ENCODE measurements around the gene EYS.

EYS gene

DNA sequence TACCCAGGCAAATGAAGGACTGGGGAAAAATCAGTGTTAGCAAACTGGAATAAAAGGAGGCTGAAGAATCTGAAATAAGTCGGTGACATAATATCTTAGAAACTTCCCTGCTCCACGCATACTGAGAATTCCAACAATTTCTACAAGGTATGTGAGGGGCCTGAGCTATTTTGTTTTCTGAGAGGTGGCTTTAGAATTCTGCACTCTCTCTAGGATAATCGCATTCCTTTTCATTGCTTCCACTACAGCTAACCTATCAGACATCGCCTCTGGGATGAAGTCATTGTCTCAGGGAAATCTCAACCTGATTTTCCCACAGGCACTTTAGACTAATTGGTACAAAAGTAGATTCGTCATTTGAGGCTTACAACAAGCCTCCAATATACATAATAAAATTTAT is 1330.6 kb downstream of the EYS start:
- H3K9ac ChIP-seq (ENCODE audit: low read length): no peak overlapping the region
- H3K18ac ChIP-seq (ENCODE audit: low read depth in 1 of 2, low read length in 2 of 2): no peak overlapping the region
- peak overlapping the region; percentile 41 for H3K27ac ChIP-seq (ENCODE audit: low read length, poor library complexity, severe bottlenecking)
- H3K4me1 ChIP-seq (ENCODE audit: control insufficient read depth, insufficient read depth, low read depth, low read length): no peaks in the 10 kb centered on the region
- H2AK5ac ChIP-seq (ENCODE audit: low read length, severe bottlenecking): no peak overlapping the region
- no peak overlapping the region for H2AFZ ChIP-seq (ENCODE audit: low read depth, low read length)
- no peak overlapping the region for H2BK15ac ChIP-seq (ENCODE audit: low read depth, poor library complexity, severe bottlenecking)
- 72% methylated on average over 2 of the region's 5 CpGs for WGBS
- DNase-seq: no peak
- H2BK5ac ChIP-seq (ENCODE audit: low read depth, low read length, poor library complexity, severe bottlenecking): no peak overlapping the region
- H2BK120ac ChIP-seq (ENCODE audit: low read depth, low read length): no peak overlapping the region
- H4K8ac ChIP-seq (ENCODE audit: low read length): no peak overlapping the region
- H3K9me3 ChIP-seq (ENCODE audit: control insufficient read depth, low read length): peaks cover 17% of the 10 kb centered on the region
- H3K4me2 ChIP-seq (ENCODE audit: low read length, poor library complexity, severe bottlenecking): no peak overlapping the region
- H3K4ac ChIP-seq (ENCODE audit: low read depth in 1 of 2, low read length in 2 of 2): no peak overlapping the region
- H2BK12ac ChIP-seq (ENCODE audit: low read length in 2 of 2): no peak overlapping the region
- no peaks in the 10 kb centered on the region for H3K36me3 ChIP-seq (ENCODE audit: control insufficient read depth in 1 of 2, insufficient read depth in 2 of 2, low read depth in 1 of 2, low read length in 2 of 2)
- no peak overlapping the region for H3K4me3 ChIP-seq (ENCODE audit: insufficient read depth in 1 of 2, low read depth in 1 of 2, low read length in 2 of 2)
- H3K79me1 ChIP-seq (replicated peaks; ENCODE audit: low read length, poor library complexity, severe bottlenecking): no peaks in the 10 kb centered on the region
- no peak overlapping the region for H3K14ac ChIP-seq (ENCODE audit: low read length in 2 of 2)
- H4K91ac ChIP-seq (ENCODE audit: low read length): no peak overlapping the region
- H3K23ac ChIP-seq (ENCODE audit: low read length in 2 of 2): no peak overlapping the region
- no peaks in the 10 kb centered on the region for H3K27me3 ChIP-seq (ENCODE audit: control insufficient read depth in 1 of 2, insufficient read depth in 1 of 2, low read length in 2 of 2)

GRCh38 chr6:64357430-64357829 is 1349.6 kb downstream of the EYS start:
- Histone ChIP-seq H2BK5ac (ENCODE audit: low read depth, low read length, poor library complexity, severe bottlenecking) (no peak overlapping the region), H2BK15ac (ENCODE audit: low read depth, poor library complexity, severe bottlenecking) (no peak overlapping the region), H3K23ac (ENCODE audit: low read length in 2 of 2) (no peak overlapping the region), H3K14ac (ENCODE audit: low read length in 2 of 2) (no peak overlapping the region), H3K36me3 (ENCODE audit: control insufficient read depth in 1 of 2, insufficient read depth in 2 of 2, low read depth in 1 of 2, low read length in 2 of 2) (no peaks in the 10 kb centered on the region), H3K4me2 (ENCODE audit: low read length, poor library complexity, severe bottlenecking) (no peak overlapping the region), H2AK5ac (ENCODE audit: low read length, severe bottlenecking) (no peak overlapping the region), H2AFZ (ENCODE audit: low read depth, low read length) (no peak overlapping the region), H3K27ac (ENCODE audit: low read length, poor library complexity, severe bottlenecking) (no peak overlapping the region), H3K18ac (ENCODE audit: low read depth in 1 of 2, low read length in 2 of 2) (no peak overlapping the region), H2BK120ac (ENCODE audit: low read depth, low read length) (no peak overlapping the region), H4K91ac (ENCODE audit: low read length) (no peak overlapping the region), H2BK12ac (ENCODE audit: low read length in 2 of 2) (no peak overlapping the region), H4K8ac (ENCODE audit: low read length) (no peak overlapping the region), H3K27me3 (ENCODE audit: control insufficient read depth in 1 of 2, insufficient read depth in 1 of 2, low read length in 2 of 2) (no peaks in the 10 kb centered on the region), H3K4me1 (ENCODE audit: control insufficient read depth, insufficient read depth, low read depth, low read length) (no peaks in the 10 kb centered on the region), H3K9ac (ENCODE audit: low read length) (no peak overlapping the region), H3K4ac (ENCODE audit: low read depth in 1 of 2, low read length in 2 of 2) (no peak overlapping the region), H3K9me3 (ENCODE audit: control insufficient read depth, low read length) (no peaks in the 10 kb centered on the region), H3K4me3 (ENCODE audit: insufficient read depth in 1 of 2, low read depth in 1 of 2, low read length in 2 of 2) (no peak overlapping the region), H3K79me1 (replicated peaks; ENCODE audit: low read length, poor library complexity, severe bottlenecking) (no peaks in the 10 kb centered on the region)
- WGBS: 46% methylated on average over 1 of the region's 1 CpG
- DNase-seq: peak; percentile 9

GRCh38 chr6:64347411-64347810 is 1359.6 kb downstream of the EYS start:
- Histone ChIP-seq H4K91ac (ENCODE audit: low read length) (no peak overlapping the region), H2BK5ac (ENCODE audit: low read depth, low read length, poor library complexity, severe bottlenecking) (no peak overlapping the region), H4K8ac (ENCODE audit: low read length) (no peak overlapping the region), H2BK12ac (ENCODE audit: low read length in 2 of 2) (no peak overlapping the region), H2BK15ac (ENCODE audit: low read depth, poor library complexity, severe bottlenecking) (no peak overlapping the region), H3K18ac (ENCODE audit: low read depth in 1 of 2, low read length in 2 of 2) (no peak overlapping the region), H3K14ac (ENCODE audit: low read length in 2 of 2) (no peak overlapping the region), H2AFZ (ENCODE audit: low read depth, low read length) (no peak overlapping the region), H2AK5ac (ENCODE audit: low read length, severe bottlenecking) (no peak overlapping the region), H3K4me1 (ENCODE audit: control insufficient read depth, insufficient read depth, low read depth, low read length) (no peaks in the 10 kb centered on the region), H3K23ac (ENCODE audit: low read length in 2 of 2) (no peak overlapping the region), H3K4me3 (ENCODE audit: insufficient read depth in 1 of 2, low read depth in 1 of 2, low read length in 2 of 2) (no peak overlapping the region), H3K4me2 (ENCODE audit: low read length, poor library complexity, severe bottlenecking) (no peak overlapping the region), H3K9me3 (ENCODE audit: control insufficient read depth, low read length) (no peaks in the 10 kb centered on the region), H3K27me3 (ENCODE audit: control insufficient read depth in 1 of 2, insufficient read depth in 1 of 2, low read length in 2 of 2) (no peaks in the 10 kb centered on the region), H3K36me3 (ENCODE audit: control insufficient read depth in 1 of 2, insufficient read depth in 2 of 2, low read depth in 1 of 2, low read length in 2 of 2) (no peaks in the 10 kb centered on the region), H3K27ac (ENCODE audit: low read length, poor library complexity, severe bottlenecking) (no peak overlapping the region), H2BK120ac (ENCODE audit: low read depth, low read length) (no peak overlapping the region), H3K79me1 (replicated peaks; ENCODE audit: low read length, poor library complexity, severe bottlenecking) (no peaks in the 10 kb centered on the region), H3K4ac (ENCODE audit: low read depth in 1 of 2, low read length in 2 of 2) (no peak overlapping the region), H3K9ac (ENCODE audit: low read length) (no peak overlapping the region)
- WGBS: 92% methylated on average over 1 of the region's 1 CpG
- DNase-seq: no peak

- no peak overlapping the region for H3K4me2 ChIP-seq (ENCODE audit: low read length, poor library complexity, severe bottlenecking)
- H3K4me3 ChIP-seq (ENCODE audit: insufficient read depth in 1 of 2, low read depth in 1 of 2, low read length in 2 of 2): no peak overlapping the region
- no peak overlapping the region for H3K14ac ChIP-seq (ENCODE audit: low read length in 2 of 2)
- H4K8ac ChIP-seq (ENCODE audit: low read length): no peak overlapping the region
- H3K27me3 ChIP-seq (ENCODE audit: control insufficient read depth in 1 of 2, insufficient read depth in 1 of 2, low read length in 2 of 2): no peaks in the 10 kb centered on the region
- no peak overlapping the region for H2BK12ac ChIP-seq (ENCODE audit: low read length in 2 of 2)
- no peak overlapping the region for H2AFZ ChIP-seq (ENCODE audit: low read depth, low read length)
- no peak overlapping the region for H3K23ac ChIP-seq (ENCODE audit: low read length in 2 of 2)
- H2BK15ac ChIP-seq (ENCODE audit: low read depth, poor library complexity, severe bottlenecking): no peak overlapping the region
- H3K36me3 ChIP-seq (ENCODE audit: control insufficient read depth in 1 of 2, insufficient read depth in 2 of 2, low read depth in 1 of 2, low read length in 2 of 2): no peaks in the 10 kb centered on the region
- no peaks in the 10 kb centered on the region for H3K4me1 ChIP-seq (ENCODE audit: control insufficient read depth, insufficient read depth, low read depth, low read length)
- no peak overlapping the region for H3K27ac ChIP-seq (ENCODE audit: low read length, poor library complexity, severe bottlenecking)
- H3K18ac ChIP-seq (ENCODE audit: low read depth in 1 of 2, low read length in 2 of 2): no peak overlapping the region
- H2BK120ac ChIP-seq (ENCODE audit: low read depth, low read length): no peak overlapping the region
- no peak overlapping the region for H2AK5ac ChIP-seq (ENCODE audit: low read length, severe bottlenecking)
- H3K9me3 ChIP-seq (ENCODE audit: control insufficient read depth, low read length): no peaks in the 10 kb centered on the region
- H3K79me1 ChIP-seq (replicated peaks; ENCODE audit: low read length, poor library complexity, severe bottlenecking): no peaks in the 10 kb centered on the region
- DNase-seq: no peak
- WGBS: 71% methylated on average over 5 of the region's 8 CpGs
- no peak overlapping the region for H4K91ac ChIP-seq (ENCODE audit: low read length)
- no peak overlapping the region for H2BK5ac ChIP-seq (ENCODE audit: low read depth, low read length, poor library complexity, severe bottlenecking)
- no peak overlapping the region for H3K4ac ChIP-seq (ENCODE audit: low read depth in 1 of 2, low read length in 2 of 2)
- H3K9ac ChIP-seq (ENCODE audit: low read length): no peak overlapping the region
These were observed 1371.8 kb downstream of the EYS start for GRCh38 chr6:64335195-64335594.

Measured in mesenchymal stem cell (in vitro differentiated cells and primary cell).